Spleen (tissue), 7 donors: ENCODE results near the gene DDB1.

Experiments
- POLR2A ChIP-seq, 3 donors: fragments of 450-650 bp; IDR thresholded peaks; one replicate each; pipeline ENCODE4 v1.5.1; 2017; ENCODE audit warnings: antibody characterized with exemption in 3 of 3, mild to moderate bottlenecking in 1 of 3
- POLR2AphosphoS5 ChIP-seq, 3 donors: sonication (generic); formaldehyde crosslinking; IDR thresholded peaks; one replicate each; pipeline ENCODE4 v1.5.1; 2017; ENCODE audit warnings: antibody characterized with exemption in 3 of 3
- TF ChIP-seq, protein P1 (sequence below), 11 experiments: fragments of 200-600 bp in 7 of 11; fragments of 450-650 bp in 4 of 11; sonication (generic) in 4 of 11; IDR thresholded peaks in 8 of 11; conservative IDR thresholded peaks in 3 of 11; 1 replicate in 7 of 11; 2 replicates in 4 of 11; pipeline versions ENCODE4 v1.4.0 to v1.8.0; 2016 to 2021; ENCODE audit warnings: antibody characterized with exemption in 11 of 11, inconsistent platforms in 4 of 11, mild to moderate bottlenecking in 1 of 11
- donor health status: DM: no; HTN: no; CAD: no; lungs with moderate emphysema.
- donor health status: DM: no; HTN: no; CAD: no.
- donor health status: DM: no; HTN: no; CAD: no.

DNA sequence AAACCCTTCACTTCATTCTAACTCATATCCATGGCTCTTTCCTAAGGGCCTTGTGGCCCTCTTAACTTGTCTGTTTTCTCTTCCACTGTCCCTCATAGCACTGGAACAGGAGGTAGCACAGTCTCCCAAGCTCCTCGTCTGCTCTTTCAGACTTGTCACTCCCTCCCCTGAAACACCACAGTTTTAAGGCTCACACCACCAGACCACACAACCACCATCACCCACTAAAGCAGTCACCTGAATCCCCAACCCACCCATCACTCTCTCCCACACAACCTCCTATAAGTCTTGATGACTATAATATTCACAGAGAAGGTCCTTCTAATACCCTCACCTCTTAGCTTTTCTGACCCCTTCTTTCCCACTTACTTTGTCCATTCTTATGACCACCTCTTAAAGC lies 26.7 kb downstream of the DDB1 start:
- TF ChIP-seq, protein P1, sequence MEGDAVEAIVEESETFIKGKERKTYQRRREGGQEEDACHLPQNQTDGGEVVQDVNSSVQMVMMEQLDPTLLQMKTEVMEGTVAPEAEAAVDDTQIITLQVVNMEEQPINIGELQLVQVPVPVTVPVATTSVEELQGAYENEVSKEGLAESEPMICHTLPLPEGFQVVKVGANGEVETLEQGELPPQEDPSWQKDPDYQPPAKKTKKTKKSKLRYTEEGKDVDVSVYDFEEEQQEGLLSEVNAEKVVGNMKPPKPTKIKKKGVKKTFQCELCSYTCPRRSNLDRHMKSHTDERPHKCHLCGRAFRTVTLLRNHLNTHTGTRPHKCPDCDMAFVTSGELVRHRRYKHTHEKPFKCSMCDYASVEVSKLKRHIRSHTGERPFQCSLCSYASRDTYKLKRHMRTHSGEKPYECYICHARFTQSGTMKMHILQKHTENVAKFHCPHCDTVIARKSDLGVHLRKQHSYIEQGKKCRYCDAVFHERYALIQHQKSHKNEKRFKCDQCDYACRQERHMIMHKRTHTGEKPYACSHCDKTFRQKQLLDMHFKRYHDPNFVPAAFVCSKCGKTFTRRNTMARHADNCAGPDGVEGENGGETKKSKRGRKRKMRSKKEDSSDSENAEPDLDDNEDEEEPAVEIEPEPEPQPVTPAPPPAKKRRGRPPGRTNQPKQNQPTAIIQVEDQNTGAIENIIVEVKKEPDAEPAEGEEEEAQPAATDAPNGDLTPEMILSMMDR (IDR thresholded peaks at IDR 0.05 in 8 of 11, conservative IDR thresholded peaks at IDR 0.05 in 3 of 11): no peak
- TF ChIP-seq POLR2A (IDR thresholded peaks at IDR 0.05) (no peak), POLR2AphosphoS5 (IDR thresholded peaks at IDR 0.05) (no peak)
